ENCODE data around the gene DRC7. TPM values are rescaled to one million over a fixed set of nuclear protein-coding genes. Genes with fewer than 3 reads are reported as not detected.
A peak's percentile ranks its signal among the peaks of the same experiment; 100 is the strongest.
"Not testable (repeated sequence)": the region's sequence is repeated elsewhere in the genome, so short reads cannot be mapped to it uniquely, and the experiment has no call there.

DRC7 gene
- total RNA-seq, 2 experiments from 2014 or later = not detected

GRCh38 chr16:57707331-57707730 lies 12.7 kb downstream of the DRC7 start:
- peaks cover 29% of the 10 kb centered on the region for H3K27me3 Mint-ChIP-seq
- H3K27ac Mint-ChIP-seq = no peak overlapping the region
- H3K4me3 Mint-ChIP-seq = no peak overlapping the region
- H3K36me3 Mint-ChIP-seq = no peaks in the 10 kb centered on the region
- ATAC-seq = no peak
- CTCF ChIA-PET = no interaction called here
- peaks cover 8% of the 10 kb centered on the region for H3K4me1 Mint-ChIP-seq
- no peak for DNase-seq
- H3K9me3 Mint-ChIP-seq (ENCODE audit: low read depth) = no peaks in the 10 kb centered on the region

GRCh38 chr16:57708168-57708567 lies 13.6 kb downstream of the DRC7 start:
- Mint-ChIP-seq H3K36me3 (no peaks in the 10 kb centered on the region), H3K27ac (no peak overlapping the region), H3K4me1 (peaks cover 8% of the 10 kb centered on the region), H3K4me3 (no peak overlapping the region), H3K27me3 (peaks cover 38% of the 10 kb centered on the region), H3K9me3 (ENCODE audit: low read depth) (no peaks in the 10 kb centered on the region)
- CTCF ChIA-PET = interaction anchor here (0.9 kb wide), 1 partner anchor 74 kb away, joined by 3 read pairs; no protein-coding TSS in a partner anchor
- DNase-seq (no peak), ATAC-seq (no peak)

- Mint-ChIP-seq H3K27ac (no peak overlapping the region), H3K4me1 (peaks cover 8% of the 10 kb centered on the region), H3K27me3 (peaks cover 42% of the 10 kb centered on the region), H3K36me3 (no peaks in the 10 kb centered on the region), H3K9me3 (ENCODE audit: low read depth) (no peaks in the 10 kb centered on the region), H3K4me3 (no peak overlapping the region)
- CTCF ChIA-PET = interaction anchor here (0.6 to 0.7 kb wide), 3 partner anchors 100 to 291 kb away, joined by 3 read pairs; no protein-coding TSS in a partner anchor
- ATAC-seq = no peak
- DNase-seq = no peak
Observed at GRCh38 chr16:57709663-57710062, 15.1 kb downstream of the DRC7 start.

- H3K4me3 Mint-ChIP-seq = no peak overlapping the region
- CTCF ChIA-PET = interaction anchor here (1.8 kb wide), 1 partner anchor 135 kb away, joined by 5 read pairs; no protein-coding TSS in a partner anchor
- peaks cover 8% of the 10 kb centered on the region for H3K4me1 Mint-ChIP-seq
Observed at GRCh38 chr16:57711346-57711745, 16.7 kb downstream of the DRC7 start.

GRCh38 chr16:57711993-57712392 lies 17.4 kb downstream of the DRC7 start:
- Mint-ChIP-seq H3K4me1 (peaks cover 8% of the 10 kb centered on the region), H3K4me3 (no peak overlapping the region), H3K9me3 (ENCODE audit: low read depth) (no peaks in the 10 kb centered on the region), H3K36me3 (no peaks in the 10 kb centered on the region), H3K27me3 (peaks cover 47% of the 10 kb centered on the region), H3K27ac (no peak overlapping the region)
- DNase-seq (no peak), ATAC-seq (no peak)
- CTCF ChIA-PET = interaction anchor here (1.0 to 1.8 kb wide), 2 partner anchors 23 to 135 kb away, joined by 3 to 5 read pairs; partner anchors contain the start of gene KATNB1

More at GRCh38 chr16:57711346-57711745, 16.7 kb downstream of the DRC7 start:
- no peaks in the 10 kb centered on the region for H3K36me3 Mint-ChIP-seq
- no peaks in the 10 kb centered on the region for H3K9me3 Mint-ChIP-seq (ENCODE audit: low read depth)
- peaks cover 47% of the 10 kb centered on the region for H3K27me3 Mint-ChIP-seq
- DNase-seq (no peak), ATAC-seq (no peak)
- H3K27ac Mint-ChIP-seq = no peak overlapping the region

GRCh38 chr16:57712569-57712968 lies 18.0 kb downstream of the DRC7 start:
- H3K36me3 Mint-ChIP-seq; H3K9me3 Mint-ChIP-seq (ENCODE audit: low read depth); H3K4me3 Mint-ChIP-seq; ATAC-seq; H3K4me1 Mint-ChIP-seq; H3K27ac Mint-ChIP-seq; DNase-seq: not testable (repeated sequence)
- H3K27me3 Mint-ChIP-seq = peaks cover 47% of the 10 kb centered on the region
- CTCF ChIA-PET = interaction anchor here (1.0 to 1.8 kb wide), 2 partner anchors 23 to 136 kb away, joined by 3 to 5 read pairs; partner anchors contain the start of gene KATNB1

- peaks cover 41% of the 10 kb centered on the region for H3K27me3 Mint-ChIP-seq
- ATAC-seq = no peak
- H3K4me1 Mint-ChIP-seq = peaks cover 1% of the 10 kb centered on the region
- CTCF ChIA-PET = interaction anchor here (0.6 to 2.2 kb wide), 3 partner anchors 10 to 118 kb away, joined by 3 to 5 read pairs (median 3); no protein-coding TSS in a partner anchor
- H3K9me3 Mint-ChIP-seq (ENCODE audit: low read depth) = no peaks in the 10 kb centered on the region
- no peak overlapping the region for H3K4me3 Mint-ChIP-seq
- no peaks in the 10 kb centered on the region for H3K36me3 Mint-ChIP-seq
- H3K27ac Mint-ChIP-seq = no peak overlapping the region
- no peak for DNase-seq
Observed at GRCh38 chr16:57713596-57713995, 19.0 kb downstream of the DRC7 start.

- ATAC-seq = no peak
- H3K27ac Mint-ChIP-seq = no peak overlapping the region
- H3K4me1 Mint-ChIP-seq = peaks cover 1% of the 10 kb centered on the region
- no peaks in the 10 kb centered on the region for H3K36me3 Mint-ChIP-seq
- no peaks in the 10 kb centered on the region for H3K9me3 Mint-ChIP-seq (ENCODE audit: low read depth)
- CTCF ChIA-PET = interaction anchor here (0.6 to 2.2 kb wide), 3 partner anchors 10 to 119 kb away, joined by 3 to 5 read pairs (median 3); no protein-coding TSS in a partner anchor
- H3K27me3 Mint-ChIP-seq = peaks cover 41% of the 10 kb centered on the region
- DNase-seq = no peak
- no peak overlapping the region for H3K4me3 Mint-ChIP-seq
Observed at GRCh38 chr16:57714047-57714446, 19.4 kb downstream of the DRC7 start.

GRCh38 chr16:57720142-57720575 lies 25.6 kb downstream of the DRC7 start:
- H3K27ac Mint-ChIP-seq = no peak overlapping the region
- DNase-seq (peak; percentile 80), ATAC-seq (peak; percentile 93)
- H3K4me3 Mint-ChIP-seq = no peak overlapping the region
- H3K36me3 Mint-ChIP-seq = no peaks in the 10 kb centered on the region
- CTCF ChIA-PET = interaction anchor here (0.6 to 4.6 kb wide), 4 partner anchors 28 to 144 kb away, joined by 3 to 17 read pairs (median 4); no protein-coding TSS in a partner anchor
- H3K27me3 Mint-ChIP-seq = peaks cover 6% of the 10 kb centered on the region
- H3K9me3 Mint-ChIP-seq (ENCODE audit: low read depth) = no peaks in the 10 kb centered on the region
- H3K4me1 Mint-ChIP-seq = peaks cover 4% of the 10 kb centered on the region

GRCh38 chr16:57721356-57722209 lies 27.0 kb downstream of the DRC7 start:
- Mint-ChIP-seq H3K4me1 (peaks cover 4% of the 10 kb centered on the region), H3K9me3 (ENCODE audit: low read depth) (no peaks in the 10 kb centered on the region), H3K36me3 (no peaks in the 10 kb centered on the region), H3K27me3 (peaks cover 2% of the 10 kb centered on the region), H3K4me3 (no peak overlapping the region), H3K27ac (no peak overlapping the region)
- CTCF ChIA-PET = interaction anchor here (4.6 kb wide), 1 partner anchor 145 kb away, joined by 17 read pairs; no protein-coding TSS in a partner anchor
- no peak for ATAC-seq
- no peak for DNase-seq

- ATAC-seq = no peak
- peaks cover 2% of the 10 kb centered on the region for H3K27me3 Mint-ChIP-seq
- peaks cover 4% of the 10 kb centered on the region for H3K4me1 Mint-ChIP-seq
- H3K9me3 Mint-ChIP-seq (ENCODE audit: low read depth) = no peaks in the 10 kb centered on the region
- CTCF ChIA-PET = no interaction called here
- no peaks in the 10 kb centered on the region for H3K36me3 Mint-ChIP-seq
- no peak overlapping the region for H3K4me3 Mint-ChIP-seq
- no peak overlapping the region for H3K27ac Mint-ChIP-seq
- DNase-seq = no peak
Observed at GRCh38 chr16:57722210-57722499, 27.5 kb downstream of the DRC7 start.

GRCh38 chr16:57722651-57723050 lies 28.0 kb downstream of the DRC7 start:
- Mint-ChIP-seq H3K27me3 (peaks cover 2% of the 10 kb centered on the region), H3K9me3 (ENCODE audit: low read depth) (no peaks in the 10 kb centered on the region), H3K27ac (no peak overlapping the region), H3K4me3 (no peak overlapping the region), H3K36me3 (no peaks in the 10 kb centered on the region), H3K4me1 (peaks cover 4% of the 10 kb centered on the region)
- ATAC-seq = no peak
- CTCF ChIA-PET = interaction anchor here (1.2 kb wide), 2 partner anchors 14 to 146 kb away, joined by 3 to 6 read pairs; no protein-coding TSS in a partner anchor
- no peak for DNase-seq

GRCh38 chr16:57723170-57723569 lies 28.6 kb downstream of the DRC7 start:
- Mint-ChIP-seq H3K9me3 (ENCODE audit: low read depth) (no peaks in the 10 kb centered on the region), H3K4me1 (peaks cover 4% of the 10 kb centered on the region), H3K27ac (no peak overlapping the region), H3K36me3 (no peaks in the 10 kb centered on the region), H3K4me3 (no peak overlapping the region), H3K27me3 (no peaks in the 10 kb centered on the region)
- CTCF ChIA-PET = interaction anchor here (1.2 kb wide), 2 partner anchors 13 to 147 kb away, joined by 3 to 6 read pairs; no protein-coding TSS in a partner anchor
- no peak for ATAC-seq
- no peak for DNase-seq

Data from activated CD8-positive, alpha-beta memory T cell treated with anti-CD3 and anti-CD28 coated beads, Interleukin-2, amount 10 ng/mL, durations not matched to agents 7 days and 5 days (primary cell).